ENCODE results near the gene ANGPTL8. TPM values are rescaled to one million over a fixed set of nuclear protein-coding genes. Genes with fewer than 3 reads are reported as not detected.

The ANGPTL8 gene
- total RNA-seq, 5 donors from 2014 or later (not counting 1 experiment from before 2014, with no cell fraction given) = not detected

DNA sequence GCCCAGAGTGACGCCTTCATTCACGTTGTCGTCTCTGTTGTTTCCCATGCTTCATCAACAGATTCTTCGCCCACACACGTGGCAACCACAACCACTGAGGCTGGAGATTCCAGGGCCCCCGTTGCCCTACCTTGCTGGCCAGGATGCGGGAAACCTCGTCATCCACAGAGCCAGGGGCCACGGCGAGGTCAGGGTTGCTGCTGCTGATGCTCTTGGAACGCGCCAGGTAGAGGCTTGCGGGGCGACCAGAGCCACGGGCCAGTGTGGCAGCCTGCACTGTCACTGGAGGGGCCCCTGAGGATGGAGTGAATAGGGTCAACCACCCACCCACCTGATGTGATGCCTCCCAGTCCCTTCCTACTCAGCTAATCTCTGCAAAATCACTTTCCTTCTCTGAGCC lies 6.3 kb upstream of the ANGPTL8 start:
- ATAC-seq (replicated peaks in 1 of 4) = no peak
- Histone ChIP-seq H3K9me3 (no peaks in the 10 kb centered on the region), H3K4me1 (ENCODE audit: control insufficient read depth in 1 of 2, extremely low read depth in 1 of 2, insufficient read depth in 2 of 2, low read length in 2 of 2) (no peaks in the 10 kb centered on the region), H3K36me3 (ENCODE audit: control insufficient read depth in 2 of 2, extremely low read depth in 1 of 2, insufficient read depth in 1 of 2, low read length in 1 of 2) (no peaks in the 10 kb centered on the region), H3K27ac (ENCODE audit: low read length) (no peak overlapping the region), H3K27me3 (replicated peaks in 1 of 2; ENCODE audit: control insufficient read depth in 2 of 2, extremely low read depth in 1 of 2, insufficient read depth in 2 of 2, low read length in 1 of 2) (peaks cover 0 to 17% of the 10 kb centered on the region in 2 experiments), H3K4me3 (ENCODE audit: control insufficient read depth in 1 of 2, extremely low read depth in 1 of 2, low read length in 1 of 2) (no peak overlapping the region)
- no peaks in the 10 kb centered on the region for H3K4me1 Mint-ChIP-seq
- ChIA-PET POLR2A (interaction anchor here in 1 of 2 donors (0.7 kb wide), 1 partner anchor 829 kb away, joined by 5 read pairs; no protein-coding TSS in a partner anchor), CTCF (no interaction called here)
- H3K36me3 Mint-ChIP-seq = no peaks in the 10 kb centered on the region
- H3K4me3 Mint-ChIP-seq = no peak overlapping the region
- no peak overlapping the region for H3K27ac Mint-ChIP-seq
- H3K27me3 Mint-ChIP-seq = no peaks in the 10 kb centered on the region
- H3K9me3 Mint-ChIP-seq = peaks cover 0 to under 1% (median under 1%) of the 10 kb centered on the region in 3 donors
- 29% methylated on average over 6 of the region's 15 CpGs for WGBS (ENCODE audit: insufficient coverage)
- no peak for DNase-seq

DNA sequence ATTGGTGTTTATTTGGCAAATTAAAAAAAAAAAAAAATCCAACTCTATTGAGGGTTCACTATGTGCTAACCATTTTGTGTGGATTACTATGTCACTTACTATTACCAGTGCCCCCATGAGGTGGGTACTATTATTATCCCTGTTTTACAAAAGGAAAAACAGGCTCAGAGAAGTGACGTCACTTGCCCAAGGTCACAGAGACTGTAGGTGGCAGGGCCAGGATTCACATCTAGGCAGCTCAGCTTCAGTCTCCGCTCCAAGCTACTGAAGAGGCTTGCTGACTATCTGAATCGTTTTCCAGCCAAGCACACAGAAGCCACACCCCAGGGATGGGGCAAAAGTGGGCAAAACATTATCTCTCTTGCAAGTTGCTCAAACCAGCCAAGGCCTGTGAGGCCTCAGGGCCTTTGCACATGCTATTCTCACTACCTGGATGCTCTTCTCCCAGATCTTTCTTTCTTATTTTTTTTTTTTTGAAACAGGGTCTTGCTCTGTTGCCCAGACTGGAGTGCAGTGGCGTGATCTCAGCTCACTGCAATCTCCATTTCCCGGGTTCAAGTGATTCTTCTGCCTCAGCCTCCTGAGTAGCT lies 4.8 kb upstream of the ANGPTL8 start:
- CTCF ChIA-PET = no interaction called here

DNA sequence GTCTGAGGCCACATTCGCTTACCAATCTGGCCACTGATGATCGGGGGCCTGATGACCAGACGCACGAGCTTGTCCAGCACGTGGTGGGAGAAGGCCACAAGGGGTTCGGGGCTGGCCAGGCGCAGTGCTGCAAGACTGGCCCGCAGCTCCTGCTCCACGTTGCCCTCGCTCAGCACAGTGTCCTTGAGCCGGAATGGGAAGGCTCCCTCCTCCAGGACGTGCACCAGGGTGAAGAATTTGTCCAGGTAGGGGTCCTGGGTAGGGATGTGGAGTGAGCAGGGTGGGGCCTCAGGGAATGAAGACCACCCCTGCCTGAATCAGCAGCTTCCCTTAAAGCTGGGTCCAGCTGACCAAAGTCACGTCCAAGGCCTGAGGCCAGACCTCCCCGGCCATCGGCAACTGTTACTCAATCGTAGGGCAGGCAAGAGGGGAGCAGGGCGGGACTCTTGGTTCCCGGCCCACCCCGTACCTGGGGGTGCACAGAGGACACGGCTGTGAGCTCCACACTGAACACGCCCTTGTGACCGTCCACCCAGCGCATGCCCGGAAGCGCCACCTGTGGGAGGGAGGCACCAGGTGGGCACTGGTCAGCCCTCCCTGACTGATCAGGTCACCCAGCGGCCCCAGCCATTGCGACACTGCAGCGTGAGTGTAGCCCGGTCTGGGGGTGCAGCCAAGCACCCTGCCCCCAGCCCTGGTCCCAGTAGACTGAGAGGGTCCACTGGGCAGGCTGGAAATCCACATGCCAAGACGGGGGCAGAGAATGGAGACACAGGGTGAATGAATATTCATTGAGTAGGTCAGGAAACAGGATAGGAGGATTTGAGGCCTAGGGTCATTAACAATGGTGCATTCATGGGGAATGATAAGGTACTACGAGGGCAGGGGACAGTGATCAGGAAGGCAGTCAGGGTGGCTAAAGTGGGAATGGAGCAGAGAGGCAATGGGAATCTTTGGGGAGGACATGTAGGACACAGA lies 2.8 kb upstream of the ANGPTL8 start:
- H3K4me3 Mint-ChIP-seq = no peak overlapping the region
- H3K4me1 Mint-ChIP-seq = no peaks in the 10 kb centered on the region
- CTCF ChIA-PET = interaction anchor here in 1 of 2 donors (0.7 kb wide), 1 partner anchor 243 kb away, joined by 5 read pairs; no protein-coding TSS in a partner anchor
- peaks cover 0 to 4% of the 10 kb centered on the region in 2 donors for H3K27me3 Mint-ChIP-seq
- DNase-seq (no peak), ATAC-seq (replicated peaks in 1 of 4) (no peak)
- Histone ChIP-seq H3K27ac (ENCODE audit: low read length) (no peak overlapping the region), H3K27me3 (replicated peaks in 1 of 2; ENCODE audit: control insufficient read depth in 2 of 2, extremely low read depth in 1 of 2, insufficient read depth in 2 of 2, low read length in 1 of 2) (peaks cover 0 to 23% of the 10 kb centered on the region in 2 experiments), H3K9me3 (no peaks in the 10 kb centered on the region), H3K4me3 (ENCODE audit: control insufficient read depth in 1 of 2, extremely low read depth in 1 of 2, low read length in 1 of 2) (no peak overlapping the region), H3K36me3 (ENCODE audit: control insufficient read depth in 2 of 2, extremely low read depth in 1 of 2, insufficient read depth in 1 of 2, low read length in 1 of 2) (no peaks in the 10 kb centered on the region), H3K4me1 (ENCODE audit: control insufficient read depth in 1 of 2, extremely low read depth in 1 of 2, insufficient read depth in 2 of 2, low read length in 2 of 2) (no peaks in the 10 kb centered on the region)
- no peaks in the 10 kb centered on the region for H3K36me3 Mint-ChIP-seq
- H3K27ac Mint-ChIP-seq = no peak overlapping the region
- 93% methylated on average over 27 of the region's 31 CpGs for WGBS (ENCODE audit: insufficient coverage)
- POLR2A ChIA-PET = interaction anchor here in 1 of 2 donors (0.6 kb wide), 1 partner anchor 72 kb away, joined by 3 read pairs; no protein-coding TSS in a partner anchor
- peaks cover 4 to 8% (median 6%) of the 10 kb centered on the region in 3 donors for H3K9me3 Mint-ChIP-seq

More for the DNA sequence above, 4.8 kb upstream of the ANGPTL8 start:
- Mint-ChIP-seq H3K4me3 (no peak overlapping the region), H3K36me3 (no peaks in the 10 kb centered on the region), H3K27me3 (no peaks in the 10 kb centered on the region), H3K4me1 (no peaks in the 10 kb centered on the region), H3K9me3 (peaks cover 4 to 8% (median 6%) of the 10 kb centered on the region in 3 donors), H3K27ac (no peak overlapping the region)
- Histone ChIP-seq H3K9me3 (no peaks in the 10 kb centered on the region), H3K36me3 (ENCODE audit: control insufficient read depth in 2 of 2, extremely low read depth in 1 of 2, insufficient read depth in 1 of 2, low read length in 1 of 2) (no peaks in the 10 kb centered on the region), H3K4me1 (ENCODE audit: control insufficient read depth in 1 of 2, extremely low read depth in 1 of 2, insufficient read depth in 2 of 2, low read length in 2 of 2) (no peaks in the 10 kb centered on the region), H3K27ac (ENCODE audit: low read length) (no peak overlapping the region), H3K27me3 (replicated peaks in 1 of 2; ENCODE audit: control insufficient read depth in 2 of 2, extremely low read depth in 1 of 2, insufficient read depth in 2 of 2, low read length in 1 of 2) (peaks cover 0 to 13% of the 10 kb centered on the region in 2 experiments), H3K4me3 (ENCODE audit: control insufficient read depth in 1 of 2, extremely low read depth in 1 of 2, low read length in 1 of 2) (no peak overlapping the region)
- POLR2A ChIA-PET = no interaction called here
- DNase-seq (no peak), ATAC-seq (replicated peaks in 1 of 4) (no peak)
- 91% methylated on average over 4 of the region's 5 CpGs for WGBS (ENCODE audit: insufficient coverage)

DNA sequence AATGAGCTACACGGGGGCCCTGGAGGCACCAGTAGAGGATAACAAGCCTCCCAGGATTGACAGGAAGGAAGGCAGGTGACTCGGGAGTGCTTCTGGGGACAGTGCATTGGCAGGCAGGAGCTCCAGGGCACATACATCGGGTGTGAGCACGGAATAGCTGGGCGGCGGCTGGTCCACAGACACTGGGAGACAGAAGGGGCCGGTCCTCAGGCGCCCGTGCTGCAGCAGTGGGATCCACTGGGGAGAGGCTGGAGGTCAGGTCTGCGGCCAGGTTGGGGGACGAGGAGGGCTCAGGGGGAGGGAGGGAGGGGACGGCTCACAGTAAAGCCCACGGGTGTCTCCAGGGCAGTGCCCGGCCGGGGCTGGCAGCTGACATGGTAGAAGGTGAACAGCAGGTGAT lies 2.1 kb upstream of the ANGPTL8 start:
- H3K4me1 ChIP-seq (ENCODE audit: control insufficient read depth in 1 of 2, extremely low read depth in 1 of 2, insufficient read depth in 2 of 2, low read length in 2 of 2) = no peaks in the 10 kb centered on the region
- 88% methylated on average over 14 of the region's 15 CpGs for WGBS (ENCODE audit: insufficient coverage)
- H3K27ac ChIP-seq (ENCODE audit: low read length) = no peak overlapping the region
- H3K4me3 Mint-ChIP-seq = no peak overlapping the region
- no peaks in the 10 kb centered on the region for H3K36me3 Mint-ChIP-seq
- H3K4me1 Mint-ChIP-seq = no peaks in the 10 kb centered on the region
- H3K36me3 ChIP-seq (ENCODE audit: control insufficient read depth in 2 of 2, extremely low read depth in 1 of 2, insufficient read depth in 1 of 2, low read length in 1 of 2) = no peaks in the 10 kb centered on the region
- no peaks in the 10 kb centered on the region for H3K9me3 ChIP-seq
- H3K27me3 Mint-ChIP-seq = peaks cover 0 to 5% of the 10 kb centered on the region in 2 donors
- no peak overlapping the region for H3K4me3 ChIP-seq (ENCODE audit: control insufficient read depth in 1 of 2, extremely low read depth in 1 of 2, low read length in 1 of 2)
- ChIA-PET CTCF (no interaction called here), POLR2A (interaction anchor here in 1 of 2 donors (0.6 kb wide), 1 partner anchor 71 kb away, joined by 3 read pairs; no protein-coding TSS in a partner anchor)
- no peak overlapping the region for H3K27ac Mint-ChIP-seq
- H3K27me3 ChIP-seq (replicated peaks in 1 of 2; ENCODE audit: control insufficient read depth in 2 of 2, extremely low read depth in 1 of 2, insufficient read depth in 2 of 2, low read length in 1 of 2) = peaks cover 0 to 30% of the 10 kb centered on the region in 2 experiments
- H3K9me3 Mint-ChIP-seq = peaks cover 4 to 8% (median 6%) of the 10 kb centered on the region in 3 donors
- DNase-seq (no peak), ATAC-seq (replicated peaks in 1 of 4) (no peak)

DNA sequence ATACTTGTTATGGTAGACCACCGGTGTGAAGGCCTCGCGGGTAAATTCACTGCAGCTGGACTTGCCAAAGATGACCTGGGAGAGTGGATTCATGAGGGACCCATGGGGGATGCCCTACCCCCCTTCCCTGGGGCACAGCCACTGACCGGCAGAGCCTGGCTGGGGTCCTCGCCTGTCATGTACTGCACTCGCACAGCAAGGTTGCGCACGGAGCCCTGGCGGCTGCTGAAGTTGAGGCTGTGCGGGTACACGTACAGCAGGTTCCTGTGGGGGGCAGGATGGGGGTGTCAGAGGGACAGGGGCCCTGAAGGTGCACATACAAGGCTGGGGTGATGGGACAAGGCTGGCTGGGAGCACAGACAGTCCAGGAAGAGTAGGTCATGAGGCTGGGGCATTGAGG lies 1.4 kb upstream of the ANGPTL8 start:
- no peaks in the 10 kb centered on the region for H3K4me1 Mint-ChIP-seq
- Histone ChIP-seq H3K36me3 (ENCODE audit: control insufficient read depth in 2 of 2, extremely low read depth in 1 of 2, insufficient read depth in 1 of 2, low read length in 1 of 2) (no peaks in the 10 kb centered on the region), H3K4me3 (ENCODE audit: control insufficient read depth in 1 of 2, extremely low read depth in 1 of 2, low read length in 1 of 2) (no peak overlapping the region), H3K4me1 (ENCODE audit: control insufficient read depth in 1 of 2, extremely low read depth in 1 of 2, insufficient read depth in 2 of 2, low read length in 2 of 2) (peaks cover 0 to 1% of the 10 kb centered on the region in 2 experiments), H3K9me3 (no peaks in the 10 kb centered on the region), H3K27ac (ENCODE audit: low read length) (no peak overlapping the region), H3K27me3 (replicated peaks in 1 of 2; ENCODE audit: control insufficient read depth in 2 of 2, extremely low read depth in 1 of 2, insufficient read depth in 2 of 2, low read length in 1 of 2) (peaks cover 0 to 37% of the 10 kb centered on the region in 2 experiments)
- CTCF ChIA-PET = no interaction called here
- ATAC-seq (replicated peaks in 1 of 4) (no peak), DNase-seq (no peak)
- WGBS (ENCODE audit: insufficient coverage) = 90% methylated on average over 9 of the region's 11 CpGs
- no peak overlapping the region for H3K27ac Mint-ChIP-seq
- no peak overlapping the region for H3K4me3 Mint-ChIP-seq
- peaks cover 4 to 8% (median 6%) of the 10 kb centered on the region in 3 donors for H3K9me3 Mint-ChIP-seq
- POLR2A ChIA-PET = no interaction called here
- peaks cover 4 to 8% of the 10 kb centered on the region in 2 donors for H3K27me3 Mint-ChIP-seq
- H3K36me3 Mint-ChIP-seq = no peaks in the 10 kb centered on the region

DNA sequence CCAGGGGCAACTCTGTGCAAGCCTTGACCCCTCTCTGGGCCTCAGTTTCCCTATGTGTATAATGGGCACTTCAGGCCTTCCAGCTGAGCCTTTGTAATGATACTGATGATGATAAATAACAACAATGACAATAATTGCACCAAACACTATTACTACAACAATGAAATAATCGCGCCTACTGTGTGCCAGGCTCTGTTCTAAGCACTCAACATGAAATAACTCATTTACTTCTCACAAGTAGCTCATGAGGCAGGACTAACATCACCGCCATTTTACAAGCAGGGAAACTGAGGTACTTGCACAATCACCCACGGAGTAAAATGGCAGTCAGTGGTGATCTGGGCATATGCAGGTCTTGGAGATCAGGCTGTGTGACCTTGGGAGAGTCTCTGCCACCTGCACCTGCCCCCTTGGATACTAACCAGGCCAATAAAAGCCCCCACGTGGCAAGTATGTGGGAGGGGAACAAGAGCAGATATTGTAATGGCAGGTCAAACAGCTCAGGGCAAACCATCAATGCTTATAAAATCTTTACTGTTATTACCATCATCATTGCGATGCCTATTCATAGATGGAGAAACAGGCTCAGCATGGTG lies 540 bp upstream of the ANGPTL8 start:
- 100% methylated on average over 1 of the region's 6 CpGs for WGBS (ENCODE audit: insufficient coverage)
- no peak for ATAC-seq (replicated peaks in 1 of 4)
- Histone ChIP-seq H3K27me3 (replicated peaks in 1 of 2; ENCODE audit: control insufficient read depth in 2 of 2, extremely low read depth in 1 of 2, insufficient read depth in 2 of 2, low read length in 1 of 2) (peaks cover 0 to 45% of the 10 kb centered on the region in 2 experiments), H3K36me3 (ENCODE audit: control insufficient read depth in 2 of 2, extremely low read depth in 1 of 2, insufficient read depth in 1 of 2, low read length in 1 of 2) (no peaks in the 10 kb centered on the region), H3K4me1 (ENCODE audit: control insufficient read depth in 1 of 2, extremely low read depth in 1 of 2, insufficient read depth in 2 of 2, low read length in 2 of 2) (peaks cover 0 to 8% of the 10 kb centered on the region in 2 experiments), H3K9me3 (no peaks in the 10 kb centered on the region), H3K27ac (ENCODE audit: low read length) (no peak overlapping the region), H3K4me3 (ENCODE audit: control insufficient read depth in 1 of 2, extremely low read depth in 1 of 2, low read length in 1 of 2) (no peak overlapping the region)
- CTCF ChIA-PET = no interaction called here
- Mint-ChIP-seq H3K36me3 (no peaks in the 10 kb centered on the region), H3K27me3 (peaks cover 7 to 12% of the 10 kb centered on the region in 2 donors), H3K4me3 (no peak overlapping the region), H3K4me1 (peaks cover 4 to 6% (median 5%) of the 10 kb centered on the region in 3 donors), H3K9me3 (peaks cover 4 to 8% (median 6%) of the 10 kb centered on the region in 3 donors), H3K27ac (no peak overlapping the region)
- DNase-seq = no peak
- POLR2A ChIA-PET = no interaction called here

Data from T-cell (primary cell).